Stimulated activated naive CD8-positive, alpha-beta T cell treated with anti-CD3 and anti-CD28 coated beads, Interleukin-15, Interleukin-2, amounts not matched to agents 100 U/mL and 50 U/mL, for 24 hours (primary cell): ENCODE results near the gene RNF217.
"Not testable (repeated sequence)": the region's sequence is repeated elsewhere in the genome, so short reads cannot be mapped to it uniquely, and the experiment has no call there.

Source experiments
- ATAC-seq: fragments of 150-1000 bp; cut with Tn5 transposase; one replicate; pipeline ENCODE4 v1.10.0; 2021
- DNase-seq: peaks from one replicate; pipeline ENCODE4 v3.0.0; 2021

Gene RNF217

DNA sequence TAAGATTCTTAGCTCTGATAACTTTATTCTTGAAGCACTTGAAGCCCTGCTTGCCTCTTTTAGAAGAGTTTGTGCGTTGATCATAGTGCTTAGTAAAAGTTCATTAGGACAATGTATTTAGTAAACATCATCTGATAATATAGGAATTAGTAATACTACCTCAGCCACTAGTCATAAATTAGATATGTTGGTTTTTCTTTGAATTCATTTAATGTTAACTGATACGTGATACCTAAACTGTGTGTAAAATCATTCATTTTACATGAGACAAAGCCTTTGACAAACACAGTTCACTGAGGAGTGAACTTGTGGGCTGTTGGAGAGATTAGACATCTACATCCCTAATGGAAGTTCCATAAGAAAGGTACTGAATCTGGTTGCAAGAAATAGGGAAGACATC is 91.6 kb downstream of the RNF217 start:
- no peak for DNase-seq
- ATAC-seq = no peak

DNA sequence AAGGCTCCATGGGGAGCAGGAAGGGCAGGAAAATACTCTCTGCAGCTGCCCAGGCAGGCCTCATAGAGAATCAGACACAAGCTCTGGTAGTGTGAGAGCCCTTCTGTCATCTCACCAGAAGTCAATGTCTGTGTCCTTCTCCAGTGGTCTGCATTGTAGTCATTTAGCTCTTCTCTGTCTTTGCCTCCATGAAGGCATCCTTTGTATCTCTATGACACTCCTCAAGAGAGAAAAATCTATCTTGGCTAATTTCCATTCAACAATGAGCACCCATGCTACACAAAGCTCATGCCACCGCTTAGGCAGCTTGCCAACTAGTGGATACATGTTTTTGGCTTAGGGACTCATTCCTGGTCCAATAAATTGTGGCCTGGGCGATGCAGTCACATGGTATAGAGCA is 92.1 kb downstream of the RNF217 start:
- no peak for ATAC-seq
- DNase-seq = no peak

DNA sequence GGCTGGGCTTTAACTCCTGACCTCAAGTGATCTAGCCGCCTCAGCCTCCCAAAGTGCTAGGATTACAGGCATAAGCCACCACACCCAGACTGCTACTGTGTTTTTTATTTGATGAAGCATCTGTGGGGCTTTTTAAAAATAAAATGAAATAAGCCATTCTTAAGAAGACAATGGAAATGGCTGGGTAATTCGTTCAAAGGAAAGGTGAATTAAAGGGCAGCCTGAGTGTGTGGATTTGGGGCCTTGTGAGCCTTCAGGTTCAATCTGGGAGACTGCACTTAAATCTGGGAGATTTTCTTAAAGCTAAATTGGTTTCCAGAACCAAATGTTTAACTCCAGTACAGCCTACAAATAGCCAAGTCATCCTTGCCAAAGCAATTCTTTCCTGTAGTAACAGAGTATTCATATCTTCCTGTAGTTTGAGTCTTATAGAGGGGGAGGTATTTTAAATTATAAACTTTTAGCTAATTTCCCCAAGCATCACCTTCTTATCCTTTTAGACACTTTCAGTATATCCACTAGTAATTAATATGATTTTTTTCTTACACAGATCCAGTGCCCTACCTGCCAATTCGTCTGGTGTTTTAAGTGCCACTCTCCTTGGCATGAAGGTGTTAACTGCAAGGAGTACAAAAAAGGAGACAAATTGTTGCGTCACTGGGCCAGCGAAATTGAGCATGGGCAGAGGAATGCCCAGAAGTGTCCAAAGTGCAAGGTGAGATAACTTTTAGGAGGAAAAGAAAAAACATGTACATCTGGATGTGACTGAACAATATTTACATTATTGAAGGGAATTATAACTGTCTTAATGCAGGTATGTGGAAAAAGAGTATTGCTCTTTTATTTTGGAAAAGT is 95.4 kb downstream of the RNF217 start:
- no peak for ATAC-seq
- DNase-seq = no peak

GRCh38 chr6:125058546-125058945 is 96.3 kb downstream of the RNF217 start:
- ATAC-seq (no peak), DNase-seq (no peak)

GRCh38 chr6:125063307-125063706 is 101.1 kb downstream of the RNF217 start:
- DNase-seq = no peak

GRCh38 chr6:125066140-125066539 is 103.9 kb downstream of the RNF217 start:
- ATAC-seq (no peak), DNase-seq (no peak)

More at GRCh38 chr6:125063307-125063706, 101.1 kb downstream of the RNF217 start:
- no peak for ATAC-seq

DNA sequence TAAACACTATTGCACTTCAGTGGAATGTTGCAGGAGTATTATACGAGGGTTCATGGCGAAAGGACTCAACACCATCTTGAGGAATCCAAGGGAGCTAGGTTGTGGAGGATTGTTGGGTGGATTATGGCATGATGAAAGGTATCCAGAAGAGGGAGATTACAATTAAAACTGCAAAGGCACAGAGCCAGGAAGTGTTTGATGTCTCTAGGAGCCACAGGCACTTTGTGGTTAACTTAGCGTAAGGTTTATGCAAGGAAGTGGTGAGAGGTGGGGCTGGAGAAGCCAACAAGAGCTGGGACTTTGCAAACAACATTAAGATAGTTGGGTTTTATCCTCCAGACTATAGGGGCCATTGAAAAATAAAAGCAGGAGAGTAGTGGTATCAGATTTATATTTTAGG is 104.7 kb downstream of the RNF217 start:
- ATAC-seq = no peak
- DNase-seq = no peak

DNA sequence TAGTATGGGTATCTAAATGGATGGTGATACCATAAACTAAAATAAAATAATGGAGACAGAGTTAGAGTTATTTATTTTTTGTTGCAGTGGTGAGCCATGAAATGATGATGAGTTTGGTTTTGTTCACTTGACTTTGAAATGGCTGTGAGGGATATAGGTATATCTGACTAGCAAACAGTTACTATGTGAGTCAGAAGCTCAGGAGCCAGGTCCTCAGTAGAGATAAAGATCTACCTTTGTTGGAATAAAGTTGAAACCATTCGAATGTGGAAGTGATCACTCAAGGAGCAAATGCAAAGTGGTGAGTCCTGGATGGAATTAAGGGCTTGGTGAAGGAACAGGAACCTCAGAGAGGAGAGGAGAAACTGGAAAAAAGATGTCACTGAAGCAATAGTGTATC is 105.3 kb downstream of the RNF217 start:
- DNase-seq = no peak
- no peak for ATAC-seq

DNA sequence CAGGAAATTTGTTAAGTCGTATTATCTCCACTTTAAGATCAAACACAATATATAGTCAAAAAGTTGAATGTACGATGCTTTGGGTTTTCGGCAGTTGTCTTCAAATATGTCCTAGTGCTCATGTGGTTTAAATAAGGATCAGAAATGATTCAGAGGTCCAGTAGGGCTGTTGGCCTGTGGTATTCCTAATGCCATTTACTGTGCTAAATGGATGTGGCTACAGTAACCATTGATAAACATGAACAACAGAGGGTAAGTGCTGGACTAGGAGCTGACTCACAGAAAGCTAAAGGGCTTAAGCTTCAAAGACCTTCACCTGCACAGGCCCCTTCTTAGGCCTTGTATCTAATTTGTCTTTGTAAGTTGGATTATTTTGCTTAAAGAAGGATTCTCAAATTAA is 110.8 kb downstream of the RNF217 start:
- DNase-seq (no peak), ATAC-seq (no peak)

GRCh38 chr6:125074120-125074519 is 111.9 kb downstream of the RNF217 start:
- ATAC-seq (no peak), DNase-seq (no peak)

DNA sequence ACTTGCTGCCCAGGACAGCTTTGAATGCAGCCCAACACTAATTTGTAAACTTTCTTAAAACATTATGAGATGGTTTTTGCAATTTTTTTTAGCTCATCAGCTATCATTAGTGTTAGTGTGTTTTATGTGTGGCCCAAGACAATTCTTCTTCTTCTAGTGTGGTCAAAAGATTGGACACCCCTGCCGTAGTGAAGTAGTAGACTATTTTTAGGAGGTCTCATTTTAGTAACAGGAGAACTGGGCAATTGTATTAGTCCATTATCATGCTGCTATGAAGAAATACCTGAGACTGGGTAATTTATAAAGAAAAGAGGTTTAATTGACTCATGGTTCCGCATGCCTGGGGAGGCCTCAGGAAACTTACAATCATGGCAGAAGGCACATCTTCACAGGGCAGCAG is 112.8 kb downstream of the RNF217 start:
- not testable (repeated sequence) for ATAC-seq, DNase-seq

DNA sequence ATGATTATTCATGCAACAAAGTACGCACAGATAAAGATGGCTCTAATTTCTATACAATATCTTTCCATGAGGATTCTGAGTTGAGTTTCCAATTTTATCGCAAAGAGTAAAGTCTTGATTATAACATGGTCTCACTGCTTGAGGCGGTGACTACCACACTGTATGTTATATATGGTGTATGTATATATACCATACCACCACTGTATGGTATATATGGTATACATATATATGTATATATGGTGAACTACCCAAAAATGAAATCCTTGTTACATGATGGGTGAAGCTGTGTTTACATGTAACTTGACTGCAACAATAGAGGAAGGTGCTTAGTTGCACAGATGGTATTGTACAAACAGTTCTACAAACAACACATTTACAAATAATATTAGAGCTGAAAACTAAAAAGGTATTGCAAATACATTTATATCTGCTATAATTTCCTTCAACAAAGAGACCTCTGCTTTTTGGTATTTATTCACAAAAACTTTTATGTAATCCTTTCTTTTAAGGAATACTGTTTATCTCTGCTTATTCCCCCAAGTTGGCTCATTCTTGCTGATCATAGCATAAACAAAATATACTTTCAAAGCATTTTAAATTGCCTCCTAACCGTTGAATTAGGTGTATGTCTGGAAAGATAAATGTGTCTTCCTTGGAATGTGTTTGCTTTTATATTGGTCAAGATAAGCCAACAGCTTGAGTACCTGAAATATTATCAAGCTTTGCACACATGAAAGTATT is 113.7 kb downstream of the RNF217 start:
- ATAC-seq = no peak
- no peak for DNase-seq

- DNase-seq (no peak), ATAC-seq (no peak)
These were observed 114.2 kb downstream of the RNF217 start for GRCh38 chr6:125076482-125076742.

DNA sequence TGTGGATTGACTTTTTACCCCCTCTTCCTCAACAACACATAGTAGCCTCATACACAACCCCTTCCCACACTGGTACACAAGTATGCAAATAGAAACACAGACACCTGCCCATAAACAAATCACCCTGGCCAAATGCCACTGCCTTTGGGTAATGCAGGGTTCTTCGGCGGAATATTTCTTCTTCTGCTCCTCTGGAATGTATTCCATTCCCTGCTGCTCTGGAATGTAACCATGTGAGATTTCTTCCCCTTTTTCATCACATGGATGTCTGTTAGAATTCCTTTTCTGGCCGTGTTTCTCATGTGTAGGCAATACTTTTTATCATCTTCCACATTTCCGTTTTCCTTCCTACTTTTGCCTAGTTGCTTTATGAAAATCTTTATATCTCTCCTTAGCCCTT is 115.2 kb downstream of the RNF217 start:
- ATAC-seq (no peak), DNase-seq (no peak)

DNA sequence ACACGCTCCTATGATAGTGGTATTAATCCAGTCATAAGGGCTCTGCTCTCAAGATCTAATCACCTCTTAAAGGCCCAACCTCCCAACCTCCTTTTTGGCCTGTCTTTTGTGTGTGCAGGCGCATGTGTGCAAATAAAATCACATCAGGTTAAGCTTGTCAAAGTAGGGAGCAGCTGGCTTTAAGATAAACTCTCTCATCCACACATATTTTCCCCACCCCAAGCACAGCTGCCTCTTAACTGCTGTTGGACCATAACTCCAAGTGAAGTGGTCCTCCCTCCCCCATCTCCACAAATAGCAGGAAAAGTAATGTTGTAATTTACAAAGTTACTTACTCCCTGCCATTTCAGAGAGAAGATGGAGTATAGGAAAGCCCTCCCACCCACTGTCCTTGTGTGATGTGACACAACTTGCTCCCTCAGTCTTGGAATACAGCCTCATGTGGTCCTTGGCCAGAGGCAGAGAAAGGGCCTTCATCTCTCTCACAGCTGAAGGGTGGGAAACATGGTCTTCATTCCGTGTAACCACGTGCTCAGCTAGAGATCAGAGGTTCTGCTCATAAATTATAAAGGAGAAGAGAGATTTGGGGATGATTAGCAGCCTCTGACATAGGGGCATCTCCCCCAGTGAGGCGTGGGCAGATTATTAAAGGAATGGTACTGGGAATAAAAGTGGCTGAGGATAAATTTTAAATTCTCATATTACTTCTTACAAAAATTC is 116.5 kb downstream of the RNF217 start:
- DNase-seq (no peak), ATAC-seq (no peak)

DNA sequence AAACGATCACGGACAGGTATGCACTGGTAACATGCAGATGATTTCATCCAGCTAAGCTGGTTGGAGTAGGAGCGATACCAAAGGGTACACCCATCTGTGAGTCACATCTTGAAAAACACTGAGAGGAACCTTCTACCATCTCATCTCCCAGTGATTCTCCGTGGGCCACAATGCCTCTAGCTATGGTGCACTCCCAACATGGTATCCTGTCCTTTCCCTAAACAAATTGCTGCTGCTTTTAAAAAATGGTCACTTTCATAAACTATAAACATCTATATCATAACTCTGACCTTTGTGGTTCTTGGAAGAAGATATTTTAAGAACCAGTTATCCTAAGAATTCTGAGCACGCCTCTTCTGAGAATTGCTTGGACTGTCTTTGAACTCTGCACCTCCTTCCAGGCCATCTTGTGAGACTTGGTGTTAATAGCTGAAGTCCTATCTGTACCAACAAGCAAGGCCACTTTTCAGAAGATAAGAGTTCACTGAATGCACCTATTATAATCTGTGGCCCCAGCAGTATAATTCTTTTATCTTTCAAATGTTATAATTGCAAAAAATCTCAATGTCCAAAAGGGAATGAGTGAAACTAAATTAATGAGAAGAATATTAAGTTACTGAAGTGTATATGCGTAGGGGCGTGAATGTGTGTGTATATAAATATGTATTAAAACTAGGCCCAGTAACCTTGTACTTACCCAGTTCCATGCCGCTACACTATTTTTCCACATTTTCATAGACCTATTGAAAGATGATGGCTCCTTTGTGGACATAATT is 120.9 kb downstream of the RNF217 start:
- ATAC-seq (no peak), DNase-seq (no peak)

DNA sequence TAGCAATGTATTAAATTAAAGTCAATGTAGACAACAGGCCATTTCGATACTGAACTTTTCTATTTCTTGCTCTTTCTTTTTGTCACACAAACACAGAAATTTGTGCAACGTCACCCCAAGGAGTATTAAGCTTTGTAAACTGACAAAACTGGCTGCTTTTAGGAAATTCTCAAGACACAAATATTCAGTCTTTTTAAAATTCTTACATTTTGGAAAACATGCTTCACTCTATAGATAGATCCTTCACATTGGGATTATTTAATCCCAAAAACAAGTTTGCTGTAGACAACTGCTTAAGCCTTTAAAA is 121.4 kb downstream of the RNF217 start:
- ATAC-seq (no peak), DNase-seq (no peak)

DNA sequence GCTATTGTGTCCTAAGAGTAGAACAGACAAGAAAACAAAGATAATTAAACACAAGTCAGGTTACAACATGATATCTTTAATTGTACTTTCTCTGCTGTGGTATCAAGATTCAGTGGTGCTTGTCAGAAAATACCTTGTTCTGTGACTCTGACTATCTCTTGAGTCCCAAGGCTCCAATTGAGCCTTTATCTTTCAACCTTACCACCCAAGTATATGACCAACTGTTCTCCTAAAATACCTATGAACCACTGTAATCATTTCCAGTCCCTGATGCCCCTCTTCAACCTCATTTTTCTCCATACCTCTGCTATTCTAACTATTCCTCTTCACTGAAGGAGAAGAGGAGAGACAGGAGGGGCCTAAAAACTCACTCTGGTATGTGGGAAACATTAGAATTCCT is 124.5 kb downstream of the RNF217 start:
- DNase-seq (no peak), ATAC-seq (no peak)

- DNase-seq (no peak), ATAC-seq (no peak)
These were observed 126.7 kb downstream of the RNF217 start for GRCh38 chr6:125088963-125089362.

GRCh38 chr6:125094563-125094962 is 132.3 kb downstream of the RNF217 start:
- no peak for ATAC-seq
- no peak for DNase-seq

GRCh38 chr6:125095580-125096301 is 133.5 kb downstream of the RNF217 start:
- ATAC-seq = no peak

GRCh38 chr6:125097186-125097585 is 134.9 kb downstream of the RNF217 start:
- ATAC-seq = no peak

More at GRCh38 chr6:125095580-125096301, 133.5 kb downstream of the RNF217 start:
- DNase-seq = no peak

More at GRCh38 chr6:125097186-125097585, 134.9 kb downstream of the RNF217 start:
- no peak for DNase-seq
